ENCODE results near the gene GCDH. TPM values are rescaled to one million over a fixed set of nuclear protein-coding genes. Genes with fewer than 3 reads are reported as not detected.

Gene GCDH
- total and polyA plus RNA-seq, 2 of the 8 experiments (the other 6 are each of a cell fraction or from before 2014, with no cell fraction given), result 67.3 to 89.4 TPM

DNA sequence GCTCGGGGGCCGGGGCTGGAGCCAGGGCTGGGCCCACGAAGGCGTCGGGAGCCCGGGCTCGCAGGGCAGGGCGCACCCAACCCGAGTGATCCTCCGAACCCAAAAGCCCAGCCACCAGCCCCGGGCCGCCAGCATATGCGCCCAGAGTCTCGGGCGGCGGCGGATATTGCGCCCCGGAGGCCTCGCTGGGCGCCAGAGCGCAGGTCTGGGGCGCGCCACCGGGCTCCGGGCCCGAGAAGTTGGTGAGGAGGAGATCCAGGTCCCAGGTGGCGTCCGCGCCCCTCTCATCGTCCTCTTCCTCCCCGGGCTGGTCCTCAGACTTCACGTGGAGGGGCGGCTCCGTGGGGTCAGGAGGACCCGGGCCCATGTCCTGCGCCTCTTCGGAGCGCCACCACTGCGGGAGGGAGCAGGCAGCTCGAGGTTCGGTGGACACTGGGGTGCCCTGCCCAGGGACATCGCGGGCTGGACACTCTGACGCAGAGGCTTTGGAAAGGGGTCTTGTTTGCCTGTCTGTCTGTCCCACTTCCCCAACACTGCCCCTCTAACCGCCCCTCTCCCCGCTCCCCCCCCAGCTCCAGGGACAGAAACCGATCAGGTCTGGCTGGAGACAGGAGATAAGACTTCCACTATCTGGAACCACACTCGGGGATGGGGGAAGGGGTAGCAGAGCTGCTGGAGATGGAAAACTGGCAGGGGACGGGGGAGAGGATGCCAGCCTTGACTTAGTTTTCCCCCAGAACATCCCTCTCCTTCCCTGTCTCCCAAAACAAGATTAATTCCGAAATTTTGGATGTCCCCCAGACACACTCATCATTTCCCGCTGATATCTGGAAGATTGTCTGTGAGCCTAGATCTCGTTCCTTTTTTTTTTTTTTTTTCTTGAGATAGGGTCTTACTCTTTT, 5.0 kb upstream of the GCDH start (continued):
- TF ChIP-seq EZH2 (IDR thresholded peaks at IDR 0.05; ENCODE audit: low read depth, low read length, severe bottlenecking) (no peak), RAD21 (IDR thresholded peaks at IDR 0.05 in 1 of 2, conservative IDR thresholded peaks at IDR 0.05 in 1 of 2; ENCODE audit: low read depth in 2 of 2, low read length in 2 of 2) (no peak), YY1 (IDR thresholded peaks at IDR 0.05; ENCODE audit: low read depth, low read length) (no peak), POU5F1 (IDR thresholded peaks at IDR 0.05; ENCODE audit: low read depth, low read length) (no peak), NRF1 (IDR thresholded peaks at IDR 0.05; ENCODE audit: low read depth, low read length) (no peak), KDM5A (IDR thresholded peaks at IDR 0.05; ENCODE audit: low read length) (no peak), SIN3A (conservative IDR thresholded peaks at IDR 0.05 in 1 of 2, IDR thresholded peaks at IDR 0.05 in 1 of 2; ENCODE audit: low read depth in 1 of 2, low read length in 2 of 2) (no peak), POLR2A (IDR thresholded peaks at IDR 0.05; ENCODE audit: control extremely low read depth in 1 of 2, low read depth in 2 of 2, low read length in 2 of 2) (no peak), KDM4A (IDR thresholded peaks at IDR 0.05; ENCODE audit: low read depth, low read length, severe bottlenecking) (peak; percentile 77), TAF7 (optimal IDR thresholded peaks at IDR 0.05; ENCODE audit: borderline replicate concordance, low read depth, low read length) (no peak), SP1 (IDR thresholded peaks at IDR 0.05; ENCODE audit: low read depth, low read length) (no peak), CTBP2 (IDR thresholded peaks at IDR 0.05; ENCODE audit: borderline replicate concordance, insufficient read depth, insufficient read length, low read length) (no peak)
